ENCODE measurements around the gene PRLH. TPM values are rescaled to one million over a fixed set of nuclear protein-coding genes. Genes with fewer than 3 reads are reported as not detected.
A peak's percentile ranks its signal among the peaks of the same experiment; 100 is the strongest.

The PRLH gene
- total RNA-seq, 2 donors from 2014 or later, result not detected

DNA sequence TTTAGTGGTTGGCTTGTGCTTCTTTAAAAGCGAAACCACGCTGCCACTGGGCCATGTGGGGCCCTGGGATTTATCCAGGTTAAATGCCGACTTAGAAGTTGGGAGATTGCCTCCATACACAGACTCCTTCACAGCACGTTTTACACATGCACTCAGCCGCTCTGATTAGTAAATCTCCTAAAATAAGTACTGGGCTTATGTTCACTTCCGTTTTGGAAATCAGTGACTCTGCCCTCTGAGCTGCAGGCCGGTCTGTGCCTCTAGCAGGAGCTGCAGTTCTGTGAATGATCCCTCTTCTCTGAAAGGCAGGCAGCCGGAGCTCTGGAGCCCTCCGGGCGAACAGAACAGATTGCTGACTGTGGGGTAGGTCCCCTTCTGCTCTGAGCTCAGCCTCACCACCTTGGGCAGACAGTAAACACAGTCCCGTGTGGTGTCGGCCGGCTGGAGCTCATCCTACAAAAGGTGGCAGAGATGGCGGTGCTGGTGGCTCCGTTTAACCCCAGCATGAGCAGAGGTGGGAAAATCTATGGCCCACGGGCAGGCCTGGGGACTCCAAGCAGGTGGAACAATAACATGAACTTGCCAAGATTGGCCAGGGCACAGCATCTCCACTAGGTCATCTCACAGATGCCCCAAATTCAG lies 34.0 kb downstream of the PRLH start:
- Histone ChIP-seq H3K36me3 (no peaks in the 10 kb centered on the region), H3K27me3 (no peaks in the 10 kb centered on the region), H3K9me3 (no peaks in the 10 kb centered on the region), H3K4me1 (no peaks in the 10 kb centered on the region), H3K27ac (no peak overlapping the region), H3K4me3 (no peak overlapping the region), H3K9ac (ENCODE audit: low read depth in 2 of 2, low read length in 2 of 2) (no peak overlapping the region)
- TF ChIP-seq, protein P1, sequence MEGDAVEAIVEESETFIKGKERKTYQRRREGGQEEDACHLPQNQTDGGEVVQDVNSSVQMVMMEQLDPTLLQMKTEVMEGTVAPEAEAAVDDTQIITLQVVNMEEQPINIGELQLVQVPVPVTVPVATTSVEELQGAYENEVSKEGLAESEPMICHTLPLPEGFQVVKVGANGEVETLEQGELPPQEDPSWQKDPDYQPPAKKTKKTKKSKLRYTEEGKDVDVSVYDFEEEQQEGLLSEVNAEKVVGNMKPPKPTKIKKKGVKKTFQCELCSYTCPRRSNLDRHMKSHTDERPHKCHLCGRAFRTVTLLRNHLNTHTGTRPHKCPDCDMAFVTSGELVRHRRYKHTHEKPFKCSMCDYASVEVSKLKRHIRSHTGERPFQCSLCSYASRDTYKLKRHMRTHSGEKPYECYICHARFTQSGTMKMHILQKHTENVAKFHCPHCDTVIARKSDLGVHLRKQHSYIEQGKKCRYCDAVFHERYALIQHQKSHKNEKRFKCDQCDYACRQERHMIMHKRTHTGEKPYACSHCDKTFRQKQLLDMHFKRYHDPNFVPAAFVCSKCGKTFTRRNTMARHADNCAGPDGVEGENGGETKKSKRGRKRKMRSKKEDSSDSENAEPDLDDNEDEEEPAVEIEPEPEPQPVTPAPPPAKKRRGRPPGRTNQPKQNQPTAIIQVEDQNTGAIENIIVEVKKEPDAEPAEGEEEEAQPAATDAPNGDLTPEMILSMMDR (IDR thresholded peaks at IDR 0.05), result no peak
- intact Hi-C loops (cut with DNase I), result no loop called here
- no peak for DNase-seq

DNA sequence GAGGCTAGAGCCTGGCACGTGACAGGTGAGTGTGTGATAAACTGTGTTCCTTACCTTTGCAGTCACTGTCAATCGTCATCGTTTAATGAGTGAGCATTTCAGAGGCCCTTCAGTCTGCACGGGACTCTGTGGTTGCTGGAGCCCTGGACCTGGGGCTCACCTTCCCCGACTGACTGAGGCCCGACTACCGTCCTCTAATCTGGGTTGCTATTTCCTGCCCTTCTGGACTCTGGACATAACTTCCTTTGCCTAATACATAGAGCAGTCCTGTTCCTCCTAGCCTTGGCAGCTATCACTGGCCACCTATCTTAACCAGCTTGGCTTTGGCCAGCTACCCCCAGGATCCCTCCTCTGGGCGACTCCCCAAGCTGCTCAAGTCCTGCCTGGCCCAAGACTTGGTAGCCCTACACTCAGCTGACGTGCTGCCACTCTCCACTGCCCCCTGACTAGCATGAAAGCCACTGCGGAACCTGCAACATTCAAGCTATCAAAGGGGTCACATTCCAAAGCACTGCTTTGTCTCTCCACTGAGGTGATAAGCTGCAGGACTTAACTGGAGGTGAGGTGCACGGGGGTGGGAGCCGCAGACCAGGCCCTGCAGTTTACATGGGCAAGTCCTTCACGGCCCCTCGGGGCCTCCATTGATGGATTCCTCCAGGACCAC lies 35.2 kb downstream of the PRLH start:
- Histone ChIP-seq H3K36me3 (no peaks in the 10 kb centered on the region), H3K4me3 (no peak overlapping the region), H3K9ac (ENCODE audit: low read depth in 2 of 2, low read length in 2 of 2) (no peak overlapping the region), H3K27ac (no peak overlapping the region), H3K9me3 (no peaks in the 10 kb centered on the region), H3K4me1 (no peaks in the 10 kb centered on the region), H3K27me3 (no peaks in the 10 kb centered on the region)
- no peak for DNase-seq
- intact Hi-C loops (cut with DNase I), result no loop called here
- TF ChIP-seq, protein P1 (IDR thresholded peaks at IDR 0.05), result no peak

DNA sequence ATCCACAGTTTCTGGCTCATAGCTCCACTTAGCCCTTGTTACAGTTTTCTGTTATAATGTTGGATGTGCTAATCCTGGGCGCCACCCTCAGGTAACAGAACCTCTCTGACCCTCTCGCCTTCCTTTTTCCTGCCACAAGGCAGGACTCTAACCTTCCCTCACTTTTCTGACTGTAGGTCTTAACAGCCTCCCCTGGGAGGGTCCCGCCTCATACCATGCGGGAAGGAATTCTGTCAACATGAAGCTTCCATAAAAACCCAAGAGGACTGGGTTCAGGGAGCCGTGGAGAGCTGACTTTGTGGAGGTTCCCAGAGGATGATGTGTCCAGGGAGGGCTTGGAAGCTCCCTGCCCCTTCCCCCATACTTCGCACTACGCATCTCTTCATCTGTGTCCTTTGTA lies 36.0 kb downstream of the PRLH start:
- Histone ChIP-seq H3K9me3 (no peaks in the 10 kb centered on the region), H3K36me3 (no peaks in the 10 kb centered on the region), H3K27ac (no peak overlapping the region), H3K4me1 (no peaks in the 10 kb centered on the region), H3K4me3 (no peak overlapping the region), H3K9ac (ENCODE audit: low read depth in 2 of 2, low read length in 2 of 2) (no peak overlapping the region), H3K27me3 (no peaks in the 10 kb centered on the region)
- intact Hi-C loops (cut with DNase I), result no loop called here
- no peak for DNase-seq
- TF ChIP-seq, protein P1 (IDR thresholded peaks at IDR 0.05), result no peak

DNA sequence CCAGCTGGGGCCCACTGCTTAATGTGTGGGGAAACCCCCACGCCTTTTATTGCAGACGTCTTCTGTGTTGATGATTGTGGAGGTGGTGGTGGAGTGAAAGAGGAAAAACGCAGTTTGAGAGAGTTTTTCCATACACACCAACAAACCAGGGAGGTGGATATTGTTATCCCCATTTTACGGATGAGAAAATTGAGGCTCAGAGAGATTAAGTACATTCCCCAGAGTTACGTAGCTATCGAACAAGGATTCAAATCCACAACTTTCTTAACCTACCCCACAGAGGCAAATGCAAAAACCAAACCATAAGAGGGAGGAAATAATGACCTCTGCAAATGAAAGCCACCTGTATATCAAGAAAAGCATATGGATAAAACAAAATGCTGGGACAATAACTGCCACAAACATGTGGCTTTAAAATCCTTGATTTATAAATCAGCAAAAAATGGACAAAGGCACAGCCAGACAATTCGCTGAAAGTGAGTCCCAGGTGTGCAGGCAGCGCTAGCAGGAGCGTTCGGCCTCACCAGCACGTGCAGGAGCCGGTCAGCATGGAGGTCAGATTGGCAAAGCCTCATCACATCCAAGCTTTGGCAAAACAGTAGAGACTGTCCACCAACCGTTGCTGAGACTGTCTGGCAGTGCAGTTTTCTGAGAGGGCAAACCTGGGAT lies 36.8 kb downstream of the PRLH start:
- no peak overlapping the region for H3K4me3 ChIP-seq

DNA sequence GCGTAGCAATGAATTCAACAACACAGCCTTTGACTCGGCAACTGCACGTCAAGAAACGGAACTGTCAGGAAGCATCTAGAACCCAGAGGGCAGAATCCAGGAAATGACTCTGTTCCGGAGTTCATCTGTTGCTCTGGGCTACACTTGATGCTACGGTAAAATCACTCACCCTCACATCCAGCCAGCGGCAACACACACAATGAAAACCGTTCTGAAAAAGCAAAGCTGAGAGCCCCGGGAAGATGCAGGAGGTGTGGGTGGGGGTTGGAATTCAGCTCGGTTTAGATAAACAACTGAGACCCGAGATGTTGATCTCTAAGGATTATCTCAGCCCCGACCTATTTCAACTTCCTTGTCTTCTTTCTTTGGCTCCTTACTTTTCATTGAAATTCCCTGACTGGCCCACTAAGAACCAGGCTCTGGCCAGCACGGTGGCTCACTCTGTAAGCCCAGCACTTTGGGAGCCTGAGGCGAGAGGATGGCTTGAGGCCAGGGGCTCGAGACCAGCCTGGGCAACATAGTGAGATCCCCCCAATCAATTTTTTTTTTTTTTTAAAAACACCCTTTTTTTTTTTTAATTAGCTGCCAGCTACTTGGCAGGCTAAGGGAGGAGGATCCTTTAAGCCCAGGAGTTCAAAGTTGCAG lies 37.5 kb downstream of the PRLH start:
- peak; percentile 57 for DNase-seq
- H3K36me3 ChIP-seq, result no peaks in the 10 kb centered on the region
- no peak overlapping the region for H3K9ac ChIP-seq (ENCODE audit: low read depth in 2 of 2, low read length in 2 of 2)
- H3K27me3 ChIP-seq, result no peaks in the 10 kb centered on the region
- no peaks in the 10 kb centered on the region for H3K4me1 ChIP-seq
- intact Hi-C loops (cut with DNase I), result no loop called here
- peak overlapping the region; percentile 22 for H3K27ac ChIP-seq
- TF ChIP-seq, protein P1 (IDR thresholded peaks at IDR 0.05), result no peak
- H3K4me3 ChIP-seq, result no peak overlapping the region
- no peaks in the 10 kb centered on the region for H3K9me3 ChIP-seq

More for the DNA sequence above, 36.8 kb downstream of the PRLH start:
- Histone ChIP-seq H3K27ac (no peak overlapping the region), H3K9ac (ENCODE audit: low read depth in 2 of 2, low read length in 2 of 2) (no peak overlapping the region), H3K36me3 (no peaks in the 10 kb centered on the region), H3K27me3 (no peaks in the 10 kb centered on the region), H3K9me3 (no peaks in the 10 kb centered on the region), H3K4me1 (no peaks in the 10 kb centered on the region)
- no peak for DNase-seq
- TF ChIP-seq, protein P1 (IDR thresholded peaks at IDR 0.05), result no peak
- intact Hi-C loops (cut with DNase I), result no loop called here

Measured in colonic mucosa (tissue), 4 donors.